DND-41 (cell line): ENCODE data around the gene JAZF1.

Experiments
- ATAC-seq: fragments of 200-7000 bp; cut with Tn5 transposase; 3 replicates; pipeline ENCODE4 v1.9.1; 2021; ENCODE audit warnings: low read depth; ENCODE audit not compliant: insufficient read depth
- DNase-seq: peaks from one replicate; pipeline ENCODE4 v3.0.0-alpha.2; 2020
- H2AFZ ChIP-seq: 2 replicates; pipeline ENCODE4 v1.6.0; 2012; ENCODE audit warnings: low read depth, low read length
- H3K27ac ChIP-seq: 2 replicates; pipeline ENCODE4 v1.5.1; 2012; ENCODE audit warnings: low read length, inconsistent platforms
- H3K27me3 ChIP-seq: fragments of 200-600 bp; sonication (generic); 2 replicates; pipeline ENCODE4 v1.6.0; 2012; ENCODE audit warnings: low read length, mild to moderate bottlenecking, inconsistent platforms; ENCODE audit not compliant: insufficient read depth, poor library complexity
- H3K36me3 ChIP-seq: 2 replicates; pipeline ENCODE4 v1.5.1; 2012; ENCODE audit warnings: low read length, inconsistent platforms; ENCODE audit not compliant: insufficient read depth
- H3K4me1 ChIP-seq: 2 replicates; pipeline ENCODE4 v1.5.1; 2012; ENCODE audit warnings: mild to moderate bottlenecking, low read length; ENCODE audit not compliant: insufficient read depth
- H3K4me2 ChIP-seq: 2 replicates; pipeline ENCODE4 v1.6.0; 2012; ENCODE audit warnings: mild to moderate bottlenecking, moderate library complexity, low read length, inconsistent platforms; ENCODE audit not compliant: insufficient read depth
- H3K4me3 ChIP-seq, 2 experiments: fragments of 200-600 bp in 1 of 2; shearing (Covaris generic) in 1 of 2; 2 replicates each; pipeline ENCODE4 v1.5.1; 2012 to 2016; ENCODE audit warnings: inconsistent platforms in 2 of 2, low read length in 2 of 2, mild to moderate bottlenecking in 2 of 2, low read depth in 1 of 2, moderate library complexity in 1 of 2
- H3K79me2 ChIP-seq: 2 replicates; pipeline ENCODE4 v1.6.0; 2012; ENCODE audit warnings: low read length, inconsistent platforms; ENCODE audit not compliant: insufficient read depth
- H3K9ac ChIP-seq: 2 replicates; pipeline ENCODE4 v1.6.0; 2012; ENCODE audit warnings: low read depth, mild to moderate bottlenecking, inconsistent platforms, low read length, moderate library complexity
- H3K9me3 ChIP-seq: 2 replicates; pipeline ENCODE4 v1.5.1; 2012; ENCODE audit warnings: low read length, moderate library complexity, mild to moderate bottlenecking, inconsistent platforms; ENCODE audit not compliant: insufficient read depth, severe bottlenecking
- H4K20me1 ChIP-seq: 2 replicates; pipeline ENCODE4 v1.6.0; 2012; ENCODE audit warnings: low read length; ENCODE audit not compliant: insufficient read depth
- CTCF ChIP-seq: IDR thresholded peaks from 2 replicates; pipeline ENCODE4 v1.5.1; 2012; ENCODE audit warnings: borderline replicate concordance, low read length, moderate library complexity, mild to moderate bottlenecking; ENCODE audit not compliant: poor library complexity, severe bottlenecking; ENCODE audit errors: extremely low read depth
- EZH2 ChIP-seq: IDR thresholded peaks from 3 replicates; pipeline ENCODE4 v1.6.1; 2012; ENCODE audit warnings: borderline replicate concordance, low read depth, mild to moderate bottlenecking, moderate library complexity, low read length, inconsistent platforms; ENCODE audit not compliant: severe bottlenecking

JAZF1 gene

GRCh38 chr7:28018856-28019465 lies 161.6 kb downstream of the JAZF1 start:
- Histone ChIP-seq H2AFZ (no peak overlapping the region), H3K79me2 (no peaks in the 10 kb centered on the region), H3K27me3 (no peaks in the 10 kb centered on the region), H3K4me2 (no peak overlapping the region), H3K27ac (no peak overlapping the region), H3K4me3 (no peak overlapping the region), H3K9me3 (peaks cover 5% of the 10 kb centered on the region), H4K20me1 (no peaks in the 10 kb centered on the region), H3K9ac (no peak overlapping the region), H3K36me3 (no peaks in the 10 kb centered on the region), H3K4me1 (no peaks in the 10 kb centered on the region)
- TF ChIP-seq CTCF: no peak
- no peak for TF ChIP-seq EZH2
- no peak for ATAC-seq
- no peak for DNase-seq

DNA sequence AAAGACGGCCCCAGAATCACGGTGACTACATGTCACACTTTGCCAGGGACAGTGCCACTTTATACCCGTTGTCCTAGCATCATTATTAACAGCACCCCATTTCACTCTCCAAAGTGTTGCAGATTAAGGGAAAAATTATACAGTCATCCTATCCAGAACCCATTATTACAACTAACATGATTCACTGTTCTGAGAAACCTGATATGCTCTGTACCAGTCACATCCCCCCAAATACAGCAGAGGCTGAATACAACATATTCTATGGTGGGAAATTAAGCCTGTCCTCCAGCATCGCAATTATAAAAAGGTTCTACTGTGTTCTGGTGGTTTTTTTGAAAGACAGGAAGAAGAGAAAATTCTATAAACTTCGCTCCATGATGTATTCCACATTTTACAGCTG lies 162.1 kb downstream of the JAZF1 start:
- H3K9ac ChIP-seq: no peak overlapping the region
- H3K36me3 ChIP-seq: no peaks in the 10 kb centered on the region
- H3K27me3 ChIP-seq: no peaks in the 10 kb centered on the region
- no peak overlapping the region for H2AFZ ChIP-seq
- H3K4me2 ChIP-seq: no peak overlapping the region
- no peak overlapping the region for H3K27ac ChIP-seq
- H3K4me3 ChIP-seq: no peak overlapping the region
- no peaks in the 10 kb centered on the region for H4K20me1 ChIP-seq
- TF ChIP-seq CTCF: no peak
- TF ChIP-seq EZH2: no peak
- DNase-seq (no peak), ATAC-seq (no peak)
- H3K79me2 ChIP-seq: no peaks in the 10 kb centered on the region
- H3K9me3 ChIP-seq: peaks cover 5% of the 10 kb centered on the region
- H3K4me1 ChIP-seq: no peaks in the 10 kb centered on the region

DNA sequence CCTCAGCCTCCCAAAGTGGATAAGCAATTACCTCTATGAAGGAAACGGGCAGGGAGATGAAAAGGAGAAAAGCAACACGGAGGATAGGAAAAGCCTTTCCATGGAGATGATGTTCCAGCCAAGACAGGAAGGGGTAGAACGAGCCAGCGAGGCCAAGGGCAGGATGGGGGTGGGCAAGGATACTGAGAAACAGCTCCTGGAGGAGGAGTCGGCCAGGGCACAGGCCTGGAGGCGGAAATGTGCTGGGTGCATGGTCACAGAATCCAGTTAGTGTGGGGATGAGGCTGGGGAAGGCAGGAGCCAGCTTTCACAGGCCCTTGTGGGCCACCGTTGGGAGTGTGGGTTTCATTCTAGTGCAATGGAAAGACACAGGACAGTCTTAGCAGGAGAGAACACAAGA lies 162.6 kb downstream of the JAZF1 start:
- Histone ChIP-seq H2AFZ (no peak overlapping the region), H4K20me1 (no peaks in the 10 kb centered on the region), H3K79me2 (no peaks in the 10 kb centered on the region), H3K27me3 (no peaks in the 10 kb centered on the region), H3K4me2 (no peak overlapping the region), H3K27ac (no peak overlapping the region), H3K9me3 (peaks cover 5% of the 10 kb centered on the region), H3K9ac (no peak overlapping the region), H3K4me3 (no peak overlapping the region), H3K4me1 (no peaks in the 10 kb centered on the region), H3K36me3 (no peaks in the 10 kb centered on the region)
- TF ChIP-seq CTCF: no peak
- TF ChIP-seq EZH2: no peak
- no peak for ATAC-seq
- no peak for DNase-seq
